Measurements from ENCODE around the gene RAP2A. TPM values are rescaled to one million over a fixed set of nuclear protein-coding genes. Genes with fewer than 3 reads are reported as not detected.

Gene RAP2A
- total RNA-seq (2014; rRNA removed; shearing (Covaris generic)), result 44.5 and 48.0 TPM in 2 replicates

GRCh38 chr13:97433727-97434396, at the start of gene RAP2A:
Gene RAP2A (plus strand): TSS chr13:97434169. CDS start chr13:97434471, 302 bp downstream.
- peak within 1 kb of the TSS; percentile 81 for H3K4me3 ChIP-seq (ENCODE audit: insufficient read depth, low read depth, low read length)
- DNase-seq, result peak; percentile 90
- H3K27me3 ChIP-seq (ENCODE audit: control insufficient read depth, insufficient read depth, low read length), result no peaks in the 10 kb centered on the region
- no peaks in the 10 kb centered on the region; the same call in 1 of the 2 replicates for H3K36me3 ChIP-seq (replicated peaks; ENCODE audit: control insufficient read depth, insufficient read depth, low read length)

GRCh38 chr13:97384371-97384770, 49.6 kb upstream of the RAP2A start:
- DNase-seq, result no peak
- Histone ChIP-seq H3K4me3 (ENCODE audit: insufficient read depth, low read depth, low read length) (no peak overlapping the region), H3K36me3 (replicated peaks; ENCODE audit: control insufficient read depth, insufficient read depth, low read length) (no peaks in the 10 kb centered on the region), H3K27me3 (ENCODE audit: control insufficient read depth, insufficient read depth, low read length) (no peaks in the 10 kb centered on the region)

- DNase-seq, result no peak
- Histone ChIP-seq H3K36me3 (replicated peaks; ENCODE audit: control insufficient read depth, insufficient read depth, low read length) (no peaks in the 10 kb centered on the region), H3K27me3 (ENCODE audit: control insufficient read depth, insufficient read depth, low read length) (no peaks in the 10 kb centered on the region), H3K4me3 (ENCODE audit: insufficient read depth, low read depth, low read length) (no peak overlapping the region)
Measured at GRCh38 chr13:97385146-97385545, 48.8 kb upstream of the RAP2A start.

GRCh38 chr13:97385854-97386253, 48.1 kb upstream of the RAP2A start:
- H3K27me3 ChIP-seq (ENCODE audit: control insufficient read depth, insufficient read depth, low read length), result no peaks in the 10 kb centered on the region

GRCh38 chr13:97386801-97387484, 47.0 kb upstream of the RAP2A start:
- Histone ChIP-seq H3K36me3 (replicated peaks; ENCODE audit: control insufficient read depth, insufficient read depth, low read length) (no peaks in the 10 kb centered on the region), H3K27me3 (ENCODE audit: control insufficient read depth, insufficient read depth, low read length) (no peaks in the 10 kb centered on the region), H3K4me3 (ENCODE audit: insufficient read depth, low read depth, low read length) (no peak overlapping the region)
- DNase-seq, result no peak

More at GRCh38 chr13:97385854-97386253, 48.1 kb upstream of the RAP2A start:
- H3K36me3 ChIP-seq (replicated peaks; ENCODE audit: control insufficient read depth, insufficient read depth, low read length), result no peaks in the 10 kb centered on the region
- H3K4me3 ChIP-seq (ENCODE audit: insufficient read depth, low read depth, low read length), result no peak overlapping the region
- DNase-seq, result no peak

GRCh38 chr13:97387485-97387839, 46.5 kb upstream of the RAP2A start:
- Histone ChIP-seq H3K27me3 (ENCODE audit: control insufficient read depth, insufficient read depth, low read length) (no peaks in the 10 kb centered on the region), H3K36me3 (replicated peaks; ENCODE audit: control insufficient read depth, insufficient read depth, low read length) (no peaks in the 10 kb centered on the region), H3K4me3 (ENCODE audit: insufficient read depth, low read depth, low read length) (no peak overlapping the region)
- DNase-seq, result no peak

GRCh38 chr13:97387890-97388289, 46.1 kb upstream of the RAP2A start:
- no peak for DNase-seq
- H3K4me3 ChIP-seq (ENCODE audit: insufficient read depth, low read depth, low read length), result no peak overlapping the region
- no peaks in the 10 kb centered on the region for H3K27me3 ChIP-seq (ENCODE audit: control insufficient read depth, insufficient read depth, low read length)
- H3K36me3 ChIP-seq (replicated peaks; ENCODE audit: control insufficient read depth, insufficient read depth, low read length), result no peaks in the 10 kb centered on the region

GRCh38 chr13:97388373-97388772, 45.6 kb upstream of the RAP2A start:
- no peaks in the 10 kb centered on the region for H3K36me3 ChIP-seq (replicated peaks; ENCODE audit: control insufficient read depth, insufficient read depth, low read length)
- no peak overlapping the region for H3K4me3 ChIP-seq (ENCODE audit: insufficient read depth, low read depth, low read length)
- DNase-seq, result no peak
- no peaks in the 10 kb centered on the region for H3K27me3 ChIP-seq (ENCODE audit: control insufficient read depth, insufficient read depth, low read length)

- Histone ChIP-seq H3K27me3 (ENCODE audit: control insufficient read depth, insufficient read depth, low read length) (no peaks in the 10 kb centered on the region), H3K36me3 (replicated peaks; ENCODE audit: control insufficient read depth, insufficient read depth, low read length) (no peaks in the 10 kb centered on the region), H3K4me3 (ENCODE audit: insufficient read depth, low read depth, low read length) (no peak overlapping the region)
- no peak for DNase-seq
Measured at GRCh38 chr13:97390941-97391600, 42.9 kb upstream of the RAP2A start.

- H3K4me3 ChIP-seq (ENCODE audit: insufficient read depth, low read depth, low read length), result no peak overlapping the region
- no peak for DNase-seq
- H3K27me3 ChIP-seq (ENCODE audit: control insufficient read depth, insufficient read depth, low read length), result no peaks in the 10 kb centered on the region
- no peaks in the 10 kb centered on the region for H3K36me3 ChIP-seq (replicated peaks; ENCODE audit: control insufficient read depth, insufficient read depth, low read length)
Measured at GRCh38 chr13:97392020-97392419, 41.9 kb upstream of the RAP2A start.

GRCh38 chr13:97394542-97394941, 39.4 kb upstream of the RAP2A start:
- no peaks in the 10 kb centered on the region for H3K36me3 ChIP-seq (replicated peaks; ENCODE audit: control insufficient read depth, insufficient read depth, low read length)
- H3K27me3 ChIP-seq (ENCODE audit: control insufficient read depth, insufficient read depth, low read length), result no peaks in the 10 kb centered on the region
- DNase-seq, result no peak
- H3K4me3 ChIP-seq (ENCODE audit: insufficient read depth, low read depth, low read length), result no peak overlapping the region

GRCh38 chr13:97395447-97396136, 38.4 kb upstream of the RAP2A start:
- Histone ChIP-seq H3K4me3 (ENCODE audit: insufficient read depth, low read depth, low read length) (no peak overlapping the region), H3K36me3 (replicated peaks; ENCODE audit: control insufficient read depth, insufficient read depth, low read length) (no peaks in the 10 kb centered on the region), H3K27me3 (ENCODE audit: control insufficient read depth, insufficient read depth, low read length) (no peaks in the 10 kb centered on the region)
- no peak for DNase-seq

- no peaks in the 10 kb centered on the region for H3K36me3 ChIP-seq (replicated peaks; ENCODE audit: control insufficient read depth, insufficient read depth, low read length)
- H3K27me3 ChIP-seq (ENCODE audit: control insufficient read depth, insufficient read depth, low read length), result no peaks in the 10 kb centered on the region
- no peak for DNase-seq
- H3K4me3 ChIP-seq (ENCODE audit: insufficient read depth, low read depth, low read length), result no peak overlapping the region
Measured at GRCh38 chr13:97397267-97397666, 36.7 kb upstream of the RAP2A start.

GRCh38 chr13:97401421-97401820, 32.5 kb upstream of the RAP2A start:
- DNase-seq, result no peak
- no peak overlapping the region for H3K4me3 ChIP-seq (ENCODE audit: insufficient read depth, low read depth, low read length)
- H3K36me3 ChIP-seq (replicated peaks; ENCODE audit: control insufficient read depth, insufficient read depth, low read length), result no peaks in the 10 kb centered on the region
- H3K27me3 ChIP-seq (ENCODE audit: control insufficient read depth, insufficient read depth, low read length), result no peaks in the 10 kb centered on the region

Measured in H7 (cell line).